NCI-H226 (cell line): ENCODE data around the gene VILL.
"Not testable (repeated sequence)": the region's sequence is repeated elsewhere in the genome, so short reads cannot be mapped to it uniquely, and the experiment has no call there.

Experiments used
- DNase-seq: peaks from one replicate; pipeline ENCODE4 v3.0.0-alpha.2; 2015

Gene VILL

GRCh38 chr3:37964146-37964545, 26.4 kb upstream of the VILL start:
- no peak for DNase-seq

GRCh38 chr3:37964716-37965115, 25.9 kb upstream of the VILL start:
- no peak for DNase-seq

- DNase-seq = peak; percentile 24
These were observed 23.2 kb upstream of the VILL start for GRCh38 chr3:37967260-37967881.

GRCh38 chr3:37968199-37968598, 22.4 kb upstream of the VILL start:
- DNase-seq = no peak

- DNase-seq = no peak
These were observed 21.6 kb upstream of the VILL start for GRCh38 chr3:37968813-37969595.

GRCh38 chr3:37969596-37970100, 20.9 kb upstream of the VILL start:
- DNase-seq = no peak

GRCh38 chr3:37970802-37971201, 19.8 kb upstream of the VILL start:
- no peak for DNase-seq

- no peak for DNase-seq
These were observed 19.1 kb upstream of the VILL start for GRCh38 chr3:37971467-37971866.

GRCh38 chr3:37972056-37972455, 18.5 kb upstream of the VILL start:
- DNase-seq = not testable (repeated sequence)

- no peak for DNase-seq
These were observed 17.1 kb upstream of the VILL start for GRCh38 chr3:37973246-37974054.

- peak; percentile 14 for DNase-seq
These were observed 16.2 kb upstream of the VILL start for GRCh38 chr3:37974121-37975083.

- no peak for DNase-seq
These were observed 10.8 kb upstream of the VILL start for GRCh38 chr3:37979541-37980461.

GRCh38 chr3:37980462-37981347, 9.9 kb upstream of the VILL start:
- no peak for DNase-seq

GRCh38 chr3:37981348-37981664, 9.3 kb upstream of the VILL start:
- DNase-seq = no peak

- no peak for DNase-seq
These were observed 8.3 kb upstream of the VILL start for GRCh38 chr3:37982331-37982730.

- DNase-seq = no peak
These were observed 6.5 kb upstream of the VILL start for GRCh38 chr3:37984051-37984450.

GRCh38 chr3:37984596-37984995, 6.0 kb upstream of the VILL start:
- DNase-seq = no peak

GRCh38 chr3:37985637-37986320, 4.8 kb upstream of the VILL start:
- DNase-seq = no peak

GRCh38 chr3:37986479-37987314, 3.9 kb upstream of the VILL start:
- no peak for DNase-seq
